Measurements from ENCODE around the gene SPC24. TPM values are rescaled to one million over a fixed set of nuclear protein-coding genes. Genes with fewer than 3 reads are reported as not detected.

Gene SPC24, protein sequence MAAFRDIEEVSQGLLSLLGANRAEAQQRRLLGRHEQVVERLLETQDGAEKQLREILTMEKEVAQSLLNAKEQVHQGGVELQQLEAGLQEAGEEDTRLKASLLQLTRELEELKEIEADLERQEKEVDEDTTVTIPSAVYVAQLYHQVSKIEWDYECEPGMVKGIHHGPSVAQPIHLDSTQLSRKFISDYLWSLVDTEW
- 4.3 TPM for total RNA-seq (ENCODE audit: insufficient read depth, low replicate concordance)

DNA sequence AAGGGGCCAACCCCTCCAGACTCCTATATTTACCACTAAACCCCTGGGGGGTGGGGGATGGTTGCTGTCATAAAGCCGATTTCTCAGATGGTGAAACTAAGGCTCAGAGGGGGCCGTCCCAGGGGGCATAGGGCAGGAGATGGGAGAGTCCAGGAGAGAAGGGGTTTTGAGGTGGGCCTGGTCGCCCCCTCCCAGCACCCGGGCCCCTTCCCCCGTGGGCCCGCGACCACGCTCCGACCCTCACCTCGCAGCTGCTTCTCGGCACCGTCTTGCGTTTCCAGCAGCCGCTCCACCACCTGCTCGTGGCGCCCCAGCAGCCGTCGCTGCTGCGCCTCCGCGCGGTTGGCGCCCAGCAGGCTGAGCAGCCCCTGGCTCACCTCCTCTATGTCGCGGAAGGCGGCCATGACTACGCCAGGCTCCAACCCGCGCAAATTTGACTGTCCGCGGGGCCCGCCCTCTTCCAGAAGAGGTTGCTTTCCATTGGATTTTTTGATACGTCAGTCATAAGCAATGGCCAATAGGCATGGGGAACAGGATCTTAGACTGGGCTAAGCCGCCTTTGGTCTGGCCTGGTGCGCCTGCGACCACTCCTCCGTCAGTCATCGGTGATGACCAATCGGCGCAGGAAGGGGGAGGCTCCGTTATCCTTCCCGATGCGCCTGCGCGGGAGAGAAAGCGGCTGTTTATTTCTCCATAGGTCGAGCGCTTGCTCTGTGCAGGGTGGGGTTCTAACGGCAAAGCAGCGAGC lies at the start of gene SPC24:
SPC24 (minus strand) TSS at position 410 of the 748 bp plus-strand sequence; CDS start at position 404, 6 bp downstream.
- DNase-seq (ENCODE audit: low spot score): peak; percentile 99

DNA sequence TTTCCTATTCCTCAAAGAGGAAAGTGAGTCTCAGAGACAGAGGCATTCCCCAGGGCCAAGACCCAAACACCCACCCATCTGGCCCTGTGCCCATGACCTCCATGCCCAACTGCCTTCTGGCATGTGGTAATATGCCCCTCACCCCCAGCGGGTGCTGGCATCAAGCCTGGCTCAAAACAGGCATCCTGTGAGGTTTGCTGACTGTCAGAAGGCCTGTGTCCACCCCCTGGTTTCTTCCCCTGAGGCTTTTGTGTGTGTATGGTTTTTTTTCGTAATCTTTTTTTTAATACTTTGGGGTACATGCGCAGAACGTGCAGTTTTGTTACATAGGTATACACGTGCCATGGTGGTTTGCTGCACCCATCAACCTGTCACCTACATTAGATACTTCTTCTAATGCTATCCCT lies 49.4 kb upstream of the SPC24 start:
- no peak for DNase-seq (ENCODE audit: low spot score)

DNA sequence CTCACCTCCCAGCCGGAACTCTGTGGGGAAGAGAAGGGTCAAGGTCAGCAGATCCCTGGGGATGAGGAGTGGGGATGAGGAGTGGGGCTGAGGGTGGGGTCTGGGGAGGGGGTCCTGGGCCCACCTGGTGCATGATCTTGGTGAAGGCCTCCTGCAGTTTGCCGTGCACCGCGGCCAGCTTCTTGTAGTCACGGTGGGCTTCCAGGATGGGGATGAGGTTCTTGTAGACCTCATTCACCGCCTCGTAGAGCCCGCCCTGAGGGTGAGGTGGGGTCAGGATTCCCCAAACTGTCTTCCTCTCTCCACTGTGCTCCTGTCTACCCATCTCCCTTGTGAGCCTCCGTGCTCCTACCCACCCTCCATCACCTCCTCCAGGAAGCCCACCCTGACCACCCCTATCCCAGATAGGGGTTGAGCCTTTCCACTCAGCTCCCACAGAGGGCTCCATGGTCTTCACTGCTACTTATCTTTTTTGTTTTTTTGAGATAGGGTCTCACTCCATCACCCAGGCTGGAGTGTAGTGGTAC lies 48.6 kb upstream of the SPC24 start:
- no peak for DNase-seq (ENCODE audit: low spot score)

DNA sequence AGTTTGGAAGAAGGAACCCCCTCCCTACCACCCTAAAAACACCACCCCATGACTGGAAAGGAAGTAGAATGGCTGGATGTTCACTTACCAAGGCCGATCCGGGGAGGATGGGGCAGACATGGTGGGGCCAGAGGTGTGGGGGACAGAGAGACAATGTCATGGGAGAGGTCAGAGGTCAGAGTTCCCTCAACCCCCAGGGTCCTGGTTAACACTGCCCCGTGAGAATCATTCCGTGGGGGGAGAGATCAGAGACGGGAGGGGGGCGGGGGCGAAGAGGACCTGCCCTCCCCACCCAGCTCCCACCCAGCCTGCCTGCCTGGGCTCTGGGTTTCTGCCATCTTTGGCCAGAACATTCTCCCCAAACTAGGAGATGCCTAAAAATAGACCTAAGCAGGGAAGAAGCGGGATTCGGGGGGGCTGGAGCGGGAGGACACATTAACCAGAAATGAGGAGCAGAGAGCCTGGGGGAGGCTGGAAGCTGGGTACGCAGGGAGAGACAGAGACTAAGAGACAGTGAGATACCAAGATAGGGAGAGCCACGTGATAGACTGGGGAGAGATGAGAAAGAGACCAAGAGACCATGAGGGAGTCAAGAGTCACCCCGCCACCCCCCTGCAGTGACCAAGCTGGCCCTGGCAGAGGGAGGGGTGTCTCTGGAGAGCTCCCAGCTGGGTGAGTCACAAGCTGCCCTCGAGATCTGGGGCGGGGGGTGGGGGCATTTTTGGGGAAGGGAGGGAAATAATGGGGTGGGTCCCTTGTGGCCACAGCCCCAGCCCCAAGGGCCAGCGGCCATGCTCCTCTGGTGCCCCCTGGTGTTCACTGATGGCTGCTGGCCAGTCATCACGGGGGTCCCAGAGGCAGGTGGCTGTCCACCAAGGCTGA lies 47.9 kb upstream of the SPC24 start:
- peak; percentile 94 for DNase-seq (ENCODE audit: low spot score)

DNA sequence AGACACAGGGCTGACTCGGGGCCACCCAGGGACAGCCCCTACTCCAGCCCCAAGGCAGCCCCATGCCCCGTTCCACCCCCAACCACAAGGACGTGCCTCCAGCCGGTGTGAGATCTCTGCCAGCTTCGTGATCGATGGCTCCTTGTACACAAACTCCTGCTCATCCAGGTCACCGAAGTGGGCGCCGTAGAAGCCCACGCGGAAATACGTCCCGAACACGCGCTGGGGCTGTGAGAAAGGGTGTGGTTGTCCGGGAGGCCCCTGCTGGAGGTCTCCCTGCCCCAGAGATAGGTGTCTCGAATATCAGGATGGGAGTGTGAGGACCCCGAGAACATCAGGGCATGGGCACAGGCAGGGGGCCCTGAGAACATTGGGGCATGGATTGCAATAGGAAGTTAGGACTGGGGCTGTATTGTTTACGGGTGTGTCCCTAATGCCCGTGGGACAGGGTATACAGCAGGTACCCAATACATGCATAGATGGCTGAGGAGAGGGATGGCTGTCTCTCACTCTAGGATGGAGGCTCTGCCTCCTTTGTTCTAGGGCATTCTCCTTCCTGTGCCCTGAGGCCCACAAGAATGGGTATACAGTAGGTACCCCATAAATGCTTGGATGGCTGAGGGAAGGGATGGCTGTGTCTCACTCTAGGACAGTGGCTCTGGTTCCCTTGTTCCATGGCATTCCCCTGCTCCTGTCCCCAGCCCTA lies 47.1 kb upstream of the SPC24 start:
- no peak for DNase-seq (ENCODE audit: low spot score)

DNA sequence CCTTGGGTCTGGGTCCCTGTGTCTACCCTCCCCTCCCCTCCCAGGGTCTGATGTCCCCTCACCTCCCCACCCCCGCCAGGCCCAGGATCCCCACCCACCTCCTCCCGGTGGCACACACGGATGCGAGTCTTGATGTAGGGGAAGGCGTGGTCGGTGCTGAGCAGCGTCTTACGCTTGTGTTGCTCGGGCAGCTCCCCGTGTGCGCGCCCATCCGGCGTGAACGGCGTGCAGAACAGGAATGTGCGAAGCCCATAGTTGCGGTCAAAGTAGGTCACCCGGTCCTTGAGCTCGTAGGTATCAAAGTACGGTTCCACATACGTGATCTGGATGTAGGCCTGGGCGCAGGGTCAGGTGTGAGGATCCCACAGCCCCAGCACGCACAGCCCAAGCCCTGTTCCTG lies 46.2 kb upstream of the SPC24 start:
- no peak for DNase-seq (ENCODE audit: low spot score)

DNA sequence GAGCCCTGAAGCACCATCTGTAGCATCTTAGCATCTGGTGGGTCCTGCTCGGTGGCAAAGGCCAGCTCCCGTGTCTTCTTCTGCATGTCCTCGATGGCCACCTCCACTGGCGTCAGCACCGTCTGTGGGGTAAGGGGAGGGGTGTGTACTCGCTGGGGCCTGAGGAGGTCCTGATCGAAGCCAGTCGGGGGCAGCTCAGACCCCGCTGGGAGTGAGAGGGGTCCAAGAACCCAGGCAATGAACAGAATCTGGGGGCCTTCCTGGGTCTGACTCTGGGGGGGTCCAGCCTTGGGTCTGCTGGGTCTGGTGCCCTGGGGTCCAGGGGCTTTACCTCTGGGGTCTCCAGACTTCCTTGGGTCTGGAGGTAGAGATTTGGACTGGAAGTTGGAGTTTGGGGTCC lies 45.3 kb upstream of the SPC24 start:
- DNase-seq (ENCODE audit: low spot score): no peak

DNA sequence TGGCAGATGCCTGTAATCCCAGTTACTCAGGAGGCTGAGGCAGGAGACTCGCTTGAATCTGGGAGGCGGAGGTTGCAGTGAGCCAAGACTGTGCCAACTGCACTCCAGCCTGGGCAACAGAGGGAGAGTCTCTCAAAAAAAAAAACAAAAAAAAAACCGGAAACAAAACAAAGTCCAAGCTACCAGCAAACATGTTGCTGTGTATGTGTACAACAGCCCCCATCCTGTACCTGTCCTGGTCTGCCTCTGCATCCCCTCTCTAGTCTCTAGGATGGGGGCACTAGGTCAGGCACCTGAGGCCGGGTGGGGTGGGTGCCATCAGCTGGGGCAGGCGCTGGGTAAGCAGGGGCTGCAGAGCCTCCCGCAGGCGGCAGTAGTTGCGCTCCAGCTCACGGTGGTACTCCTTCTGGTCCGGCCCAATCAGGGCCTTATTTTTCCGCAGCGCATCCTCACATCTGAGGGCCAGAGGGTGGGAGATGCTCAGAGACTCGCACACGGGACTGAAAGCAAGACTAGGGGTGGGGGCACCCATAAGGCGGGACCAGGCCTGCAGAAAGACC lies 44.5 kb upstream of the SPC24 start:
- DNase-seq (ENCODE audit: low spot score): no peak

DNA sequence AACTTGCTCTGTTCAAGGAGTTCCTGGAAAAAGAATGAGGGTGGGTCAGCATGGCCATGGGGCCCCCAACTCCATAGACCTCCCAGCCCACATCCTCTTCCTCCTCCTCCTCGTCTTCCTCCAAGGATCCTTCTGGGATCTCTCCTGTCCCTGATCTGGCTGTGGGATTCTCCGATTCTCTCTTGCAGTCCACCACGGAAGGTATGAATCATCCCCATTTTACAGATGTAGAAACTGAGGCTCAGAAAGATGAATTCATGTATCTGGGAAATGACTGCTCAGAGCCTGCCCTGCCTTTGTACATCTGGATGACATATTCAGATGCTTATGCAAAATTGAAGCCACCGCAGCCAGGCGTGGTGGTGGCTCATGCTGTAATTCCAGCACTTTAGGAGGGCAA lies 43.9 kb upstream of the SPC24 start:
- DNase-seq (ENCODE audit: low spot score): no peak

DNA sequence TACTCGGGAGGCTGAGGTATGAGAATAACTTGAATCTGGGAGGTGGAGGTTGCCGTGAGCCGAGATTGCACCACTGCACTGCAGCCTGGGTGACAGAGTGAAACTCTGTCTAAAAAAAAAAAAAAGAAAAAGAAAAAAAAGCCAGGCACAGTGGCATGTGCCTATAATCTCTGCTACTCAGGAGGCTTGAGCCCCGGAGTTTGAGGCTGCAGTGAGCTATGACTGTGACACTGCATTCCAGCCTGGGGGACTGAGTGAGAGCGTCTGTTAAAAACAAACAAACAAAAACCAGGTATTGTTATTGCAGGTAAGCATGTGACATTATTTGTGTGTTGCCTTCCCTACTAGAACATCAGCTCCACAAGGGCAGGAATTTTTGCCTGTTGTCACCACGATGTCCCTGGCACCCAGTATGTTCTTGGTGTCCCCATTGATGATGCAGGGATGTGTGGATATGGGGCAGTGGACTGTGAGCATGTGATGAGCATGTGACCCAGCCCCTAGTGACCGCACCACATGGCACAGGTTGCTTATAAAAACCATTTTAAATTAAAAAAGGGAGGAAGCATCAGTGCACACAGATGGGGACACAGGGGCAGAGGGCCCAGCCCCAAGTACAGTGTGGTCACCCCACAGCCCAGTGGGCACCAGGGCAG lies 43.3 kb upstream of the SPC24 start:
- DNase-seq (ENCODE audit: low spot score): no peak

DNA sequence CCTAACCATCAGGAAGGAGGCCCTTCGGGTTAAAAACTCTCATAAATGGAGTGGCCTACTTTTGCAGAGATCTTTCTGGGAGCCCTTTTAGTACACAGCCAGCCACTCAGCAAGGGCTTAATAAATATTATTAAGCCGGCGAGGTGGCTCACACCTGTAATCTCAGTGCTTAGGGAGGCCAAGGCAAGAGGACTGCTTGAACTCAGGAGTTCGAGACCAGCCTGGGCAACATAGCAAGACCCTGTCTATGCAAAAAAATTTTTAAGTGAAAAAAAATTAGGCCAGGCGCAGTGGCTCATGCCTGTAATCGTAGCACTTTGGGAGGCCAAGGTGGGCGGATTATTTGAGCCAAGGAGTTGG lies 42.6 kb upstream of the SPC24 start:
- DNase-seq (ENCODE audit: low spot score): no peak

DNA sequence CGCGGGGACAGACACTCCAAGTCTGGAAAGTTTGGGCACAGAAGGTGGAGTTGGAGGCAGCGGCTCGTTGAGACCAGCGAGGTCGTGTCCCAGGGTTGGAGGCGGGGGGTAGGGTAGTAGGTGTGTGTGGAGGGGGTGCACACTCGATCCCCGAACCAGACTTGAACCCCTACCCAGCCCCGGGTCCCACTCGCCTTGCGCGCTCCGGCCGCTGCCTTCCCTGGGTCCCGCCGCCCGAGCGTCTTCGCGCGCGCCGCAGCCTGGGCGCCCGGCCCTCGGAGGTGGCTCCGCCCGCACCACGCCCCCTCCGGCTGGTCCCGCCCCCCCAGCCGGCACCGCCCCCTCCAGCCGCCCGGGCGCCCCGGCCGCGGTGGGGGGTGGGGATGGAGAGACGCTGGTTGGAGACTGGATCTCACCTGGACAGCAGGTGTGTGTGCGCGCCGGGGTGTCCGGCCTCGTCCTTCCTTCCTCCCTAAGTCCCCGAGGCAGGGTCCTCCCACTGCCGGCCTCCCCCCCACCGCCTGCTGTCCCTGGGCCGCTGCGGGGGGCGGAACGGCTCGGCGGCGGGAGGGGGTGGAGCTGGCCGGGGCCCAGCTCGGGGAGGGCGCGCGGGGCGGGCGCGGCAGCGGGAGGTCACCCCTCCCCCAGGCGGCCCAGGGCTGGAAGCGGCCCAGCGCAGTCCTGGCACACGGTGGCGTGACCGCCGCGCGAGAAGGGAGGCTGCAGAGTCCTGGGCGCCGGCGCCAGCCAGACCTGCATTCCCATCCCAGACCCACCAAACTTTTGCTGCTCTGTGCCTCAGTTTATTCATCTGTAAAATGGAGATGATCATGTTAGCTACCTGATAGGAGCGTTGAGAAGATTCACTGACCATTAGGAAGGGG lies 42.0 kb upstream of the SPC24 start, which contains the start of gene KANK2:
KANK2 (minus strand) TSS at position 255 of the 884 bp plus-strand sequence. CDS start 3,034 bp downstream, outside the sequence.
- DNase-seq (ENCODE audit: low spot score): peak; percentile 83

DNA sequence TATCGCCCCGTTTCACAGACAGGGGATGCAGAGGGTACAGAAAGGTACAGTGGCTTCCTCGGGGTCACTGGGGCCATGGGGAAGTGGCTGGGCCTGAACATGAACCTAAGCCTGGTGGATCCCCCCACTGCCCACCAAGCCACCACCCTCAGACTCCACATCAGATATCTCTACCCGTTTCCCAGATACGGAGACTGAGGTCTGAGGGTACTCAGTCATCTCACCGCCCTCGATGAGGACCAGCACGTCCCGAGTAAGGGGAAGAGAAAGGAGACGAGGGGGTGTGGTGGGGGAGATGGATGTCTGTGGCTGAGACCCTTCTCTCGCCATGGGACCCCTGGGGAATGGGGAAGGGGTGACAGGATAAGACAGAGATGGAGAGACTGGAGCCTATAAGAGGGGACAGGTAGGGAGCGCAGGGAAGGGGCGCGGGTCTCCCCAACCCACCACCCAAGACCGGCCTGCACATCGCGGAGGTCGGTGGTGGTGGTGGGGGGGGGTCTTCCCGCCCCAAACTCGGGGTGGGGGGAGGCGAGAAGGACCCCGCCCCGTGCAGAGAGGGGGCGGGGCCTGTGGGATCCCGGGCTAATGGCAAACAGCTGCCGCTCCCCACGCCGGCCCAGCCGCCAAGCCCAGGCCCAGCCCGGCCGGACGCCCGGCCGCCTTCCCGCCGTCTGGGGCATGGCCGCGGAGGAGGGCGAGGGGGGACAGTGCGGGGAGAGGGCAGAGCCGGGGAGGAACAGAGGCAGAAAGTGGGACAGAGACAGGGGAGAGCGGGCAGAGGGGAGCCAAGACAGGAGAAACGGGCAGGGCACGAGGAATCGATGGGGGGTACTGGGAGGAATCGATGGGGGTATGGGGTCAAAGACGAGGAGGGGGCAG lies 41.1 kb upstream of the SPC24 start:
- DNase-seq (ENCODE audit: low spot score): peak; percentile 52

DNA sequence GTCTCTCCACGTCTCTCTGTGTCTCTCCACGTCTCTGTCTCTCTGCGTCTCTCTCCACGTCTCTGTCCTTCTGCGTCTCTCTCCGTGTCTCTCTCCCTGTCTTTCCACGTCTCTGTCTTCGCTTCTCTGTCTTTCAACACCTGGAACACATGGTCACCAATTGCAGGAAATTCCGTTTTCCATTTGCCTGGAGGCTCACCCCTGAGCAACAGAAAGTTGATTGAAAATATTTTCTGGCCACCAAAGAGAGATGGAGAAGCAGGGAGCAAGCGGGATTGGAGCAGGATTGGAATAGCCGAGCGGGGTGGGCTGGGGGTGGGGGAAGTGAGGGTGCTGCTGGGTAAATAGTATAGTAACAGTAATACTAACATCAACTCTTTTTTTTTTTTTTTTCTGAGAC lies 40.1 kb upstream of the SPC24 start:
- no peak for DNase-seq (ENCODE audit: low spot score)

DNA sequence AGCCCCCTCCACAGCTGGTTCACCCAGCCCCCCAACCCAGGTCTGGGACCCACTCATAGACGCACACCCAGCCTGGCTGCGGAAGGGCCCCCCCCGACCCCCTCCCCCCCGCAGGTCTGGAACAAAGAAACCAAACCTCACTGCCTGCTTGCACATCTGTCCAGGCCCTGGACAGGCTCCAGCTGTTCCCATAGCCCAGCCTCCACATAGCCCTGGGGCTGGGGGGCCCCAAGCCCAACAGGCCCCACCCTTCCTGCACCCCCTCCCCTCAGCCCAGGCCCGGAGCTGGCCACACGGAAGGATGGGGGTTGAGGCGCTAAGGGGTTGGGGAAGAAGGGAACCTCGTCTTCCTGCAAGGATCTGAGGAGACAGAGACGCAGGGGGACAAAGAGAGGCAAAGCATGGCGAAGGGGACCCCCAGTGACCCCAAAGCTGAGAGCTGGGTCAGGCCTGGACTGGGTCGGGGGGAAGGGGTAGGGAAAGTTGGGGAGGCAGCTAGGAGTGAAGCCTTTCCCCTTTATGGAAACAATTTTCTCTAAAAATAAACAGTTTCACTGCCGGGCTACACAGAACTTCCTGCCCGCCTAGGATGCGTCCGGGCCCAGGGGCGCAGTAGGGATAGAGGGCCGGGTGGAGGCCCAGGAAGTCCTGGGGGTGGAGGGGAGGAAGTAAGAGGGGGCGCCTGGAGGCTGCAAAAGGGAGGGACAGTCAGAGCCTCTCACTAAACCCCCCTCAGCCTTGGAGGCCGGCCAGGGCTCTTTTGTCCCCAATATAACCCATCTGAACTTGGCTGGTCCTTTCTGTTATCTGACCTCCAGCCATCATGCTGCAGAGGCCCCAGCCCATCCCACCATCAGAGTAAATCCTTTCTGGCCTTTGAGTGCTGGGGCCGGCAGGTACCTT lies 39.3 kb upstream of the SPC24 start:
- peak; percentile 77 for DNase-seq (ENCODE audit: low spot score)

DNA sequence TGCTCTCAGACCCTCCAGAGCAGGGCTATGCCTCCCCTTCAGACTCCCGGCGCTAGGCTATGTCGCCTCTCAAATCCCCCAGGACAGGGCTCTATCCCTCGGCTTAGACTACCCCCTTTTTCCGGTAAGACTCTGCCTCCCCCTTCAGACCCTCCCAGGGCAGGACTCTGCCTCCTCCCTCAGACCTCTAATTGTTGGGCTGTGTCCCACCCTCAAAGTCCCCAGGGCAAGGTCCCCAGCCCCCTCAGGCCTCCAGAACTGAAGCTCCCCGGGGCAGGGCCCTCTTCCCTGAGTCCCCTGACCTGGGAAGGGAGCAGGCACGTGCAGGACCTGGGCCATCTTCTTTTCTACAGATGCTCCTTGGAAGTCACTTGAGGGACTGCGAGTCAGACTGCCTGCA lies 38.6 kb upstream of the SPC24 start:
- no peak for DNase-seq (ENCODE audit: low spot score)
